ENCODE results near the gene PRPH2. TPM values are rescaled to one million over a fixed set of nuclear protein-coding genes. Genes with fewer than 3 reads are reported as not detected.

PRPH2 gene
- total RNA-seq, 1 donor from 2014 or later: not detected

GRCh38 chr6:42664718-42665117 lies 57.7 kb downstream of the PRPH2 start:
- no peaks in the 10 kb centered on the region for H4K20me1 ChIP-seq (ENCODE audit: insufficient read depth, low read length)
- DNase-seq (ENCODE audit: low read depth) (no peak), FAIRE-seq (no peak)
- H3K27me3 ChIP-seq (ENCODE audit: insufficient read depth, low read length): no peaks in the 10 kb centered on the region
- no peaks in the 10 kb centered on the region for H3K79me2 ChIP-seq (ENCODE audit: insufficient read depth, low read length)
- H3K27ac Mint-ChIP-seq (ENCODE audit: unreplicated experiment): no peak overlapping the region
- H3K9me3 Mint-ChIP-seq (ENCODE audit: unreplicated experiment): no peaks in the 10 kb centered on the region
- H3K4me3 ChIP-seq (ENCODE audit: insufficient read depth, low read depth, low read length): no peak overlapping the region
- H3K36me3 Mint-ChIP-seq (ENCODE audit: low read depth, unreplicated experiment): peaks cover 12% of the 10 kb centered on the region
- no peaks in the 10 kb centered on the region for H3K4me1 ChIP-seq (ENCODE audit: insufficient read depth, low read length)
- no peak overlapping the region for H3K9ac ChIP-seq (ENCODE audit: low read length)
- no peak overlapping the region for H3K4me2 ChIP-seq (ENCODE audit: low read length)
- no peak overlapping the region for H3K27ac ChIP-seq (ENCODE audit: low read depth, low read length)
- TF ChIP-seq EZH2 (IDR thresholded peaks at IDR 0.05; ENCODE audit: insufficient read depth, low read length) (no peak), CTCF (IDR thresholded peaks at IDR 0.05; ENCODE audit: insufficient read depth, low read depth, low read length) (no peak)
- no peak overlapping the region for H3K4me3 Mint-ChIP-seq (ENCODE audit: unreplicated experiment)
- no peaks in the 10 kb centered on the region for H3K4me1 Mint-ChIP-seq (ENCODE audit: low read depth, unreplicated experiment)
- no peaks in the 10 kb centered on the region for H3K27me3 Mint-ChIP-seq (ENCODE audit: low read depth, unreplicated experiment)
- H3K9me3 ChIP-seq (ENCODE audit: insufficient read depth, low read depth, low read length): no peaks in the 10 kb centered on the region
- no peak overlapping the region for H2AFZ ChIP-seq (ENCODE audit: low read depth, low read length)
- peaks cover 45% of the 10 kb centered on the region for H3K36me3 ChIP-seq (ENCODE audit: insufficient read depth, low read length)

GRCh38 chr6:42661540-42662153 lies 60.8 kb downstream of the PRPH2 start:
- H3K4me3 ChIP-seq (ENCODE audit: insufficient read depth, low read depth, low read length): no peak overlapping the region
- H3K9me3 Mint-ChIP-seq (ENCODE audit: unreplicated experiment): no peaks in the 10 kb centered on the region
- H3K79me2 ChIP-seq (ENCODE audit: insufficient read depth, low read length): no peaks in the 10 kb centered on the region
- no peak overlapping the region for H3K27ac ChIP-seq (ENCODE audit: low read depth, low read length)
- H3K36me3 ChIP-seq (ENCODE audit: insufficient read depth, low read length): peaks cover 49% of the 10 kb centered on the region
- H3K27me3 Mint-ChIP-seq (ENCODE audit: low read depth, unreplicated experiment): no peaks in the 10 kb centered on the region
- H3K27ac Mint-ChIP-seq (ENCODE audit: unreplicated experiment): no peak overlapping the region
- H4K20me1 ChIP-seq (ENCODE audit: insufficient read depth, low read length): no peaks in the 10 kb centered on the region
- H3K4me1 Mint-ChIP-seq (ENCODE audit: low read depth, unreplicated experiment): no peaks in the 10 kb centered on the region
- FAIRE-seq (no peak), DNase-seq (ENCODE audit: low read depth) (peak; percentile 28)
- H2AFZ ChIP-seq (ENCODE audit: low read depth, low read length): no peak overlapping the region
- no peaks in the 10 kb centered on the region for H3K9me3 ChIP-seq (ENCODE audit: insufficient read depth, low read depth, low read length)
- peaks cover 4% of the 10 kb centered on the region for H3K36me3 Mint-ChIP-seq (ENCODE audit: low read depth, unreplicated experiment)
- H3K9ac ChIP-seq (ENCODE audit: low read length): no peak overlapping the region
- H3K4me1 ChIP-seq (ENCODE audit: insufficient read depth, low read length): no peaks in the 10 kb centered on the region
- TF ChIP-seq EZH2 (IDR thresholded peaks at IDR 0.05; ENCODE audit: insufficient read depth, low read length) (no peak), CTCF (IDR thresholded peaks at IDR 0.05; ENCODE audit: insufficient read depth, low read depth, low read length) (peak; percentile 88)
- H3K27me3 ChIP-seq (ENCODE audit: insufficient read depth, low read length): no peaks in the 10 kb centered on the region
- H3K4me3 Mint-ChIP-seq (ENCODE audit: unreplicated experiment): no peak overlapping the region
- H3K4me2 ChIP-seq (ENCODE audit: low read length): no peak overlapping the region

- Mint-ChIP-seq H3K36me3 (ENCODE audit: low read depth, unreplicated experiment) (peaks cover 4% of the 10 kb centered on the region), H3K4me3 (ENCODE audit: unreplicated experiment) (no peak overlapping the region), H3K27ac (ENCODE audit: unreplicated experiment) (no peak overlapping the region), H3K27me3 (ENCODE audit: low read depth, unreplicated experiment) (no peaks in the 10 kb centered on the region), H3K9me3 (ENCODE audit: unreplicated experiment) (no peaks in the 10 kb centered on the region), H3K4me1 (ENCODE audit: low read depth, unreplicated experiment) (no peaks in the 10 kb centered on the region)
- Histone ChIP-seq H3K36me3 (ENCODE audit: insufficient read depth, low read length) (peaks cover 37% of the 10 kb centered on the region), H3K27ac (ENCODE audit: low read depth, low read length) (no peak overlapping the region), H3K4me1 (ENCODE audit: insufficient read depth, low read length) (no peaks in the 10 kb centered on the region), H3K9ac (ENCODE audit: low read length) (no peak overlapping the region), H3K4me2 (ENCODE audit: low read length) (no peak overlapping the region), H3K9me3 (ENCODE audit: insufficient read depth, low read depth, low read length) (no peaks in the 10 kb centered on the region), H3K4me3 (ENCODE audit: insufficient read depth, low read depth, low read length) (no peak overlapping the region), H4K20me1 (ENCODE audit: insufficient read depth, low read length) (no peaks in the 10 kb centered on the region), H3K79me2 (ENCODE audit: insufficient read depth, low read length) (no peaks in the 10 kb centered on the region), H3K27me3 (ENCODE audit: insufficient read depth, low read length) (no peaks in the 10 kb centered on the region), H2AFZ (ENCODE audit: low read depth, low read length) (no peak overlapping the region)
- no peak for TF ChIP-seq CTCF (IDR thresholded peaks at IDR 0.05; ENCODE audit: insufficient read depth, low read depth, low read length)
- TF ChIP-seq EZH2 (IDR thresholded peaks at IDR 0.05; ENCODE audit: insufficient read depth, low read length): no peak
- DNase-seq (ENCODE audit: low read depth) (no peak), FAIRE-seq (no peak)
These were observed 62.6 kb downstream of the PRPH2 start for GRCh38 chr6:42659806-42660205.

Measured in astrocyte (in vitro differentiated cells and primary cell).